SK-N-SH (cell line): ENCODE results near the gene PDE10A.

Source experiments
- ELF1 ChIP-seq: IDR thresholded peaks from 2 replicates; pipeline ENCODE4 v1.4.0; 2012
- EZH2phosphoT487 ChIP-seq: fragments of 200-600 bp; sonication (generic); IDR thresholded peaks from 2 replicates; pipeline ENCODE4 v1.6.1; 2017; ENCODE audit warnings: low read depth, mixed run types, mild to moderate bottlenecking, antibody characterized with exemption, moderate library complexity, borderline replicate concordance
- FOXM1 ChIP-seq: IDR thresholded peaks from 2 replicates; pipeline ENCODE4 v1.4.0; 2012; ENCODE audit warnings: low read depth, mild to moderate bottlenecking
- MEF2A ChIP-seq: IDR thresholded peaks from 2 replicates; pipeline ENCODE4 v1.4.0; 2012; ENCODE audit warnings: low read depth, borderline replicate concordance
- NFIC ChIP-seq: IDR thresholded peaks from 2 replicates; pipeline ENCODE4 v1.4.0; 2012; ENCODE audit warnings: borderline replicate concordance
- RAD21 ChIP-seq: IDR thresholded peaks from 2 replicates; pipeline ENCODE4 v1.6.1; 2012; ENCODE audit warnings: mild to moderate bottlenecking, low read length
- SIN3A ChIP-seq: IDR thresholded peaks from 2 replicates; pipeline ENCODE4 v1.6.1; 2012; ENCODE audit warnings: low read depth, mild to moderate bottlenecking, low read length, moderate library complexity, borderline replicate concordance
- TAF1 ChIP-seq: IDR thresholded peaks from 2 replicates; pipeline ENCODE4 v1.6.1; 2012; ENCODE audit warnings: low read depth, mild to moderate bottlenecking, low read length, moderate library complexity, borderline replicate concordance
- TCF12 ChIP-seq: IDR thresholded peaks from 2 replicates; pipeline ENCODE4 v1.4.0; 2012
- YY1 ChIP-seq: IDR thresholded peaks from 2 replicates; pipeline ENCODE4 v1.4.0; 2012; ENCODE audit warnings: low read depth, mild to moderate bottlenecking
- TF ChIP-seq, protein P1 (sequence below): fragments of 200-600 bp; sonication (generic); IDR thresholded peaks from 2 replicates; pipeline ENCODE4 v1.6.1; 2017; ENCODE audit warnings: antibody characterized with exemption, mild to moderate bottlenecking, moderate library complexity
- TF ChIP-seq, protein P2 (sequence below): IDR thresholded peaks from 2 replicates; pipeline ENCODE4 v1.6.1; 2012; ENCODE audit warnings: mild to moderate bottlenecking, low read depth, low read length, moderate library complexity
- TF ChIP-seq, protein P3 (sequence below): fragments of 150-350 bp; IDR thresholded peaks from 2 replicates; pipeline ENCODE4 v1.6.1; 2016; ENCODE audit warnings: mild to moderate bottlenecking, low read depth, low read length

DNA sequence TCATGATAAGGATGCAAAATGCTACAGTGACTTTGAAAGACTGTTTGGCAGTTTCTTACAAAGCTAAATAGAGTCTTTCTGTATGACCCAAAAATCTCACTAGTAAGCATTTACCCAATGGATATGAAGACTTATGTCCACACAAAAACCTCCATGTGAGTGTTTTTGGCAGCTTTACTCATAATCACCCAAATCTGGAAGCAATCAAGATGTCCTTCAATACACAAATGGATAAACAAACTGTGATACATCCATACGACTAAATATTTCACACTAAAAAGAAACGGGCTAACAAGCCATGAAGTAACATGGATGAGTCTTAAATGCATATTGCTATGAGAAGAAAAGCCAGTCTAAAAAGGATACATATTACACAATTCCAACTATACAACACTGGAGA is 117.2 kb downstream of the PDE10A start:
- TF ChIP-seq, protein P1, sequence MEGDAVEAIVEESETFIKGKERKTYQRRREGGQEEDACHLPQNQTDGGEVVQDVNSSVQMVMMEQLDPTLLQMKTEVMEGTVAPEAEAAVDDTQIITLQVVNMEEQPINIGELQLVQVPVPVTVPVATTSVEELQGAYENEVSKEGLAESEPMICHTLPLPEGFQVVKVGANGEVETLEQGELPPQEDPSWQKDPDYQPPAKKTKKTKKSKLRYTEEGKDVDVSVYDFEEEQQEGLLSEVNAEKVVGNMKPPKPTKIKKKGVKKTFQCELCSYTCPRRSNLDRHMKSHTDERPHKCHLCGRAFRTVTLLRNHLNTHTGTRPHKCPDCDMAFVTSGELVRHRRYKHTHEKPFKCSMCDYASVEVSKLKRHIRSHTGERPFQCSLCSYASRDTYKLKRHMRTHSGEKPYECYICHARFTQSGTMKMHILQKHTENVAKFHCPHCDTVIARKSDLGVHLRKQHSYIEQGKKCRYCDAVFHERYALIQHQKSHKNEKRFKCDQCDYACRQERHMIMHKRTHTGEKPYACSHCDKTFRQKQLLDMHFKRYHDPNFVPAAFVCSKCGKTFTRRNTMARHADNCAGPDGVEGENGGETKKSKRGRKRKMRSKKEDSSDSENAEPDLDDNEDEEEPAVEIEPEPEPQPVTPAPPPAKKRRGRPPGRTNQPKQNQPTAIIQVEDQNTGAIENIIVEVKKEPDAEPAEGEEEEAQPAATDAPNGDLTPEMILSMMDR = no peak
- TF ChIP-seq ELF1 = no peak
- no peak for TF ChIP-seq RAD21
- TF ChIP-seq NFIC = no peak
- TF ChIP-seq, protein P2, sequence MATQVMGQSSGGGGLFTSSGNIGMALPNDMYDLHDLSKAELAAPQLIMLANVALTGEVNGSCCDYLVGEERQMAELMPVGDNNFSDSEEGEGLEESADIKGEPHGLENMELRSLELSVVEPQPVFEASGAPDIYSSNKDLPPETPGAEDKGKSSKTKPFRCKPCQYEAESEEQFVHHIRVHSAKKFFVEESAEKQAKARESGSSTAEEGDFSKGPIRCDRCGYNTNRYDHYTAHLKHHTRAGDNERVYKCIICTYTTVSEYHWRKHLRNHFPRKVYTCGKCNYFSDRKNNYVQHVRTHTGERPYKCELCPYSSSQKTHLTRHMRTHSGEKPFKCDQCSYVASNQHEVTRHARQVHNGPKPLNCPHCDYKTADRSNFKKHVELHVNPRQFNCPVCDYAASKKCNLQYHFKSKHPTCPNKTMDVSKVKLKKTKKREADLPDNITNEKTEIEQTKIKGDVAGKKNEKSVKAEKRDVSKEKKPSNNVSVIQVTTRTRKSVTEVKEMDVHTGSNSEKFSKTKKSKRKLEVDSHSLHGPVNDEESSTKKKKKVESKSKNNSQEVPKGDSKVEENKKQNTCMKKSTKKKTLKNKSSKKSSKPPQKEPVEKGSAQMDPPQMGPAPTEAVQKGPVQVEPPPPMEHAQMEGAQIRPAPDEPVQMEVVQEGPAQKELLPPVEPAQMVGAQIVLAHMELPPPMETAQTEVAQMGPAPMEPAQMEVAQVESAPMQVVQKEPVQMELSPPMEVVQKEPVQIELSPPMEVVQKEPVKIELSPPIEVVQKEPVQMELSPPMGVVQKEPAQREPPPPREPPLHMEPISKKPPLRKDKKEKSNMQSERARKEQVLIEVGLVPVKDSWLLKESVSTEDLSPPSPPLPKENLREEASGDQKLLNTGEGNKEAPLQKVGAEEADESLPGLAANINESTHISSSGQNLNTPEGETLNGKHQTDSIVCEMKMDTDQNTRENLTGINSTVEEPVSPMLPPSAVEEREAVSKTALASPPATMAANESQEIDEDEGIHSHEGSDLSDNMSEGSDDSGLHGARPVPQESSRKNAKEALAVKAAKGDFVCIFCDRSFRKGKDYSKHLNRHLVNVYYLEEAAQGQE = no peak
- no peak for TF ChIP-seq YY1
- TF ChIP-seq, protein P3, sequence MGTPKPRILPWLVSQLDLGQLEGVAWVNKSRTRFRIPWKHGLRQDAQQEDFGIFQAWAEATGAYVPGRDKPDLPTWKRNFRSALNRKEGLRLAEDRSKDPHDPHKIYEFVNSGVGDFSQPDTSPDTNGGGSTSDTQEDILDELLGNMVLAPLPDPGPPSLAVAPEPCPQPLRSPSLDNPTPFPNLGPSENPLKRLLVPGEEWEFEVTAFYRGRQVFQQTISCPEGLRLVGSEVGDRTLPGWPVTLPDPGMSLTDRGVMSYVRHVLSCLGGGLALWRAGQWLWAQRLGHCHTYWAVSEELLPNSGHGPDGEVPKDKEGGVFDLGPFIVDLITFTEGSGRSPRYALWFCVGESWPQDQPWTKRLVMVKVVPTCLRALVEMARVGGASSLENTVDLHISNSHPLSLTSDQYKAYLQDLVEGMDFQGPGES = no peak
- no peak for TF ChIP-seq EZH2phosphoT487
- TF ChIP-seq FOXM1 = no peak
- TF ChIP-seq TAF1 = no peak
- no peak for TF ChIP-seq TCF12
- no peak for TF ChIP-seq MEF2A
- TF ChIP-seq SIN3A = no peak
